NB4 (cell line): ENCODE data around the gene BMP3.

Source experiments
- DNase-seq: peaks from one replicate; pipeline ENCODE4 v3.0.0; 2010; ENCODE audit warnings: low read depth
- H3K4me3 ChIP-seq: one replicate; pipeline ENCODE4 v1.5.1; 2011; ENCODE audit warnings: mild to moderate bottlenecking, low read depth, low read length, moderate library complexity
- CTCF ChIP-seq: IDR thresholded peaks from one replicate; pipeline ENCODE4 v1.5.1; 2012; ENCODE audit warnings: low read depth, low read length
- MAX ChIP-seq: IDR thresholded peaks from 2 replicates; pipeline ENCODE4 v1.6.1; 2011; ENCODE audit warnings: low read depth, low read length
- MYC ChIP-seq: IDR thresholded peaks from 2 replicates; pipeline ENCODE4 v1.6.1; 2011; ENCODE audit warnings: low read depth, low read length
- POLR2A ChIP-seq: IDR thresholded peaks from 2 replicates; pipeline ENCODE4 v1.6.1; 2011; ENCODE audit warnings: mild to moderate bottlenecking; ENCODE audit not compliant: insufficient read length; ENCODE audit errors: extremely low read depth

BMP3 gene

DNA sequence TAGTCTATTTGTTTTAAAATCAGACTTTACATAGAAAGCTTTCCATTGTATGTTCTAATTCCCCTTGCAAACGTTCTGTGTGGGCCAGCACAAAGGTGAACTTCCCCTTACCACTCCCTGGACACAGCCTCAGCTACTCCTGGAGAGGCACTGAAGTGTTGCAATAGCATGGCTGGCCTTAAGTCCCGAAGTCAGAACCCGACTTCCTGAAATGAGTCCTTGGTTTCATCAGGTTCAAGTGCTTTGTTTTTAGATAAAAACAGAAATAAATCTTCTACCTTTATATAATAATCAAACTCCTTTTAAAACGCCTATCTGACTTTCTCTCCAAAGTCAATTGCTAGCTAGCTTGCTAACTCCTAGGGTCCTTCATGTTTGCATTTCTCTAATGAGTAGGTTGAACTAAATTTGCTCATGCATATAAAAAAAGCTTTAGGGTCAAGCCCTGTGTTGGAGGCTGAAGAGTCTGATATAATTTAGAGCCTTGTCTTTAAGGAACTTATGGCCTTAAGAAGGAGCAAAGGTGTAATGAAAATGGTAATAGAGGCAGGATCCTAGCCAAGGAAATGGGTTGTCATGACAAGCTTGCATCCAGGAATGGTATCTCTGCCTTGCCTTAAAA is 9.0 kb downstream of the BMP3 start:
- peak; percentile 46 for DNase-seq
- TF ChIP-seq POLR2A (no peak), CTCF (no peak), MYC (no peak), MAX (no peak)
- H3K4me3 ChIP-seq, result no peak overlapping the region

DNA sequence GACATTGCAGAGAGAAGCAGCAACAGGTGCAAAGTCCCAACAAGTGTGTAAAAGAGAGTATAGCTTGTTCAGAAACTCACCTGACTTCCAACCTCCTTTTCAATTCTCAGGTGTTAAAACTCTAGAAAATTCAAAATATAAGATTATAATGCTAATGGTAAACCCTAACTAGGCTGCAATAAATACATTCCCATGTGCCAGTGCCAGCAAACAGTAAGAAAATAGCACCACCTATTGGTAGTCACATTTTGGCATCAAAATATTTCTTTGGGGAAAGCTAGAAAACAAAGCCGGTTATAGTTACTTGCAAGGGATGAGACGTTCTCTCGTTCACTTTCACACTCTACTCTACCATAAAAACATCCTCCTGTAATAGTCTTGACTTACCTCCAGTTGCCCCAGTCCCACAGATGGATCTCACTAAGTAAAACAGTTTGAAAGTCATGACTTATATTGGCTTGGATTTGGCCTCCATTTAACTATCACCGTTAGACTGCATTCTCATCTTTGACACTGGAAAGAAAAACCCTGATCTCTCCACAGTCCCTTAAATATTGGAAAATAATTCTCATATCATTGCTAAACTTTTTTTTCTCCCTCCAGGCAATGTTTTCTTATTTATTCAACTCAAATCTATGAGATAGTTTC is 9.6 kb downstream of the BMP3 start:
- peak; percentile 44 for DNase-seq
- no peak overlapping the region for H3K4me3 ChIP-seq
- TF ChIP-seq POLR2A (no peak), CTCF (peak; percentile 48), MAX (peak; percentile 73), MYC (peak; percentile 38; the same call in 1 of the 2 replicates)

DNA sequence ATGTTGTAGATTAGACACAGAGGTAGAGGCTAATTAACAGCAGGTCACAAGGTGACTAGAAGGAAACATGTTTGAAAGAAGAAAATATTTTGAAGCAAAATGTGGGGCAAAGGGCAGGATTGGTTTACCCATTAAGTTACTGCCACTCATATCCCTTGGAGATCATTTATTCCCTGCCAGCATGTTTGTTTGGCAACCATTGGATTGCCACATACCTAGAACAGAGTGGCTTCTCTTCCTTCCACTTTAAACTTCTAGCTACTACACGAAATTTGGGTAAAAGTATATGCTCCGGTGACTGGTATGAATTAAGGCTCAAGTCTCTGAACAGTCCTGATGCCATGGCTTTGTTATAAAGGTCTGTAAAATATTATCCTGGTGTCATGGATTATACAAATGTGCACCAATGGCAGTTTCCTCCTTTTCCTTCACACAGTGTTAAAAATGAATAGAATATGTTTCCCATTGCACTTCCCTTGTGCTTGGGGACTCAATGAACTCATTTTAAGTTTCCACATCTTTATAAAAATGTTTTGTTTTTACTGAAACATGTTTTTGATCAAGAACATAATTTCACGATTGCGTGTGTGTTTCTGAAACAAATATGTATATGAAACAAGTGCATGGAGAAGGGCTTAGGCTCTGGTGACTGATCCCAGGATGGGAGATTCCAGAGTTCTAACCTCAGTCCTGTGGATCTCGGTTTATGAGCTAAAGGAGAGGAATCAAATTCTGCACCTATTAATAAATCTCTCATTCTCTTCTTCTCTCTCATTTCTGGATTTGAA is 12.3 kb downstream of the BMP3 start:
- no peak overlapping the region for H3K4me3 ChIP-seq
- TF ChIP-seq POLR2A (no peak), MYC (no peak), MAX (no peak), CTCF (no peak)
- DNase-seq, result no peak

GRCh38 chr4:81049330-81049729 is 18.8 kb downstream of the BMP3 start:
- H3K4me3 ChIP-seq, result no peak overlapping the region
- DNase-seq, result no peak
- TF ChIP-seq MYC, result no peak
- TF ChIP-seq CTCF, result no peak
- TF ChIP-seq POLR2A, result no peak
- no peak for TF ChIP-seq MAX

GRCh38 chr4:81049907-81050306 is 19.4 kb downstream of the BMP3 start:
- no peak for DNase-seq
- no peak overlapping the region for H3K4me3 ChIP-seq
- TF ChIP-seq MAX, result no peak
- no peak for TF ChIP-seq POLR2A
- TF ChIP-seq CTCF, result no peak
- no peak for TF ChIP-seq MYC
